Panc1 (cell line): ENCODE results near the gene ITPR3. TPM values are rescaled to one million over a fixed set of nuclear protein-coding genes. Genes with fewer than 3 reads are reported as not detected.
A peak's percentile ranks its signal among the peaks of the same experiment; 100 is the strongest.

Source experiments
- ATAC-seq: fragments of 200-7000 bp; cut with Tn5 transposase; 2 replicates; pipeline ENCODE4 v1.9.1; 2020; ENCODE audit warnings: mild to moderate bottlenecking, moderate library complexity
- BruUV-seq: library from RNA; stranded (reverse); fragments of 400-500 nt; replicated peaks from 2 replicates; lab custom pipeline; 2021; lab: Mats Ljungman, UMichigan
- CTCF ChIA-PET: fragments of 300-600 bp; sonication (Branson Sonifier 250); formaldehyde crosslinking; loops from one replicate; lab custom pipeline; 2022; ENCODE audit warnings: antibody characterized with exemption; lab: Charles Lee
- POLR2A ChIA-PET: fragments of 300-600 bp; sonication (Branson Sonifier 250); formaldehyde crosslinking; loops from one replicate; lab custom pipeline; 2022; ENCODE audit warnings: antibody characterized with exemption; lab: Charles Lee
- DNase-seq: peaks from one replicate; pipeline ENCODE4 v3.0.0-alpha.2; 2010; ENCODE audit warnings: low read depth, low spot score
- H3K27ac ChIP-seq: 2 replicates; pipeline ENCODE4 v1.5.1; 2011; ENCODE audit warnings: mild to moderate bottlenecking, low read length, inconsistent platforms
- H3K27me3 ChIP-seq: fragments of 200-500 bp; sonication (Bioruptor generic); 2 replicates; pipeline ENCODE4 v1.6.0; 2014; ENCODE audit warnings: low read length, inconsistent platforms; ENCODE audit not compliant: control insufficient read depth, insufficient read depth
- H3K36me3 ChIP-seq: fragments of 200-500 bp; sonication (Bioruptor generic); 2 replicates; pipeline ENCODE4 v1.5.1; 2014; ENCODE audit warnings: inconsistent platforms, mild to moderate bottlenecking, low read length, moderate library complexity; ENCODE audit not compliant: control insufficient read depth, insufficient read depth
- H3K4me1 ChIP-seq: 2 replicates; pipeline ENCODE4 v1.5.1; 2011; ENCODE audit warnings: inconsistent platforms, mild to moderate bottlenecking, low read length, moderate library complexity; ENCODE audit not compliant: control insufficient read depth, insufficient read depth
- H3K4me3 ChIP-seq, 2 experiments: 2 replicates each; pipeline ENCODE4 v1.5.1; 2011 to 2012; ENCODE audit warnings: low read depth in 2 of 2, low read length in 2 of 2, mild to moderate bottlenecking in 2 of 2, inconsistent platforms in 1 of 2, moderate library complexity in 1 of 2
- H3K9me3 ChIP-seq: fragments of 200-500 bp; sonication (Bioruptor generic); 2 replicates; pipeline ENCODE4 v1.5.1; 2014; ENCODE audit warnings: low read depth, mild to moderate bottlenecking, inconsistent platforms, low read length, moderate library complexity; ENCODE audit not compliant: control insufficient read depth, insufficient read depth
- CTCF ChIP-seq: fragments of 450-650 bp; IDR thresholded peaks from 2 replicates; pipeline ENCODE4 v1.5.1; 2017; ENCODE audit warnings: mild to moderate bottlenecking
- POLR2AphosphoS5 ChIP-seq: IDR thresholded peaks from 2 replicates; pipeline ENCODE4 v1.6.1; 2012; ENCODE audit warnings: mild to moderate bottlenecking, low read depth, low read length, moderate library complexity
- REST ChIP-seq, 2 experiments: IDR thresholded peaks; 2 replicates each; pipeline ENCODE4 v1.6.1; 2011 to 2012; ENCODE audit warnings: low read depth in 2 of 2, control low read depth in 1 of 2, low read length in 1 of 2, mild to moderate bottlenecking in 1 of 2, moderate library complexity in 1 of 2; ENCODE audit not compliant: insufficient read depth in 1 of 2
- SIN3A ChIP-seq: IDR thresholded peaks from 2 replicates; pipeline ENCODE4 v1.6.1; 2012; ENCODE audit warnings: low read depth, mild to moderate bottlenecking, low read length, moderate library complexity, borderline replicate concordance; ENCODE audit not compliant: insufficient read depth
- TCF7L2 ChIP-seq: IDR thresholded peaks from 2 replicates; pipeline ENCODE4 v1.6.1; 2011; ENCODE audit warnings: mild to moderate bottlenecking, low read depth, low read length, inconsistent platforms
- in situ Hi-C: cut with HindIII; loops from 2 replicates; pipeline ENCODE4 v1.10.0; 2016; ENCODE audit warnings: low sequenced_read_pairs, low pct_unique_long_range_greater_than_20kb
- intact Hi-C: fragments of 100-400 bp; cut with micrococcal nuclease; formaldehyde crosslinking; loops from one replicate; pipeline ENCODE4 v1.10.0; 2022; ENCODE audit not compliant: unreplicated experiment
- total RNA-seq: library from RNA; stranded (reverse); gene quantifications from one replicate; pipeline ENCODE4 v1.2.1, GENCODE V29; 2021; ENCODE audit not compliant: unreplicated experiment

Gene ITPR3
- total RNA-seq, 1 experiment from 2014 or later, result 65.8 TPM

- peaks cover 7% of the 10 kb centered on the region; the same call in 1 of the 2 replicates for H3K36me3 ChIP-seq
- peaks cover 22% of the 10 kb centered on the region for H3K4me1 ChIP-seq
- peak overlapping the region; percentile 11; the same call in 1 of the 2 replicates for H3K27ac ChIP-seq
- ChIA-PET CTCF (interaction anchor here (0.6 to 0.9 kb wide), 2 partner anchors 93 to 442 kb away, joined by 4 to 5 read pairs; no protein-coding TSS in a partner anchor), POLR2A (no interaction called here)
- in situ Hi-C loops, result no loop called here
- intact Hi-C loops, result loop anchor here (2.0 kb wide), 1 partner anchor 111 kb away; no protein-coding TSS in a partner anchor
- no peaks in the 10 kb centered on the region for H3K27me3 ChIP-seq
- no TSS peak for BruUV-seq
- H3K4me3 ChIP-seq, result no peak overlapping the region
- no peak for DNase-seq
- no peaks in the 10 kb centered on the region for H3K9me3 ChIP-seq
- no peak for ATAC-seq
- no peak for TF ChIP-seq REST (IDR thresholded peaks at IDR 0.05; ENCODE audit: insufficient read depth in 1 of 2, low read depth in 2 of 2, low read length in 1 of 2)
Measured at GRCh38 chr6:33699739-33700138, 78.6 kb downstream of the ITPR3 start.

- Histone ChIP-seq H3K36me3 (peaks cover 7% of the 10 kb centered on the region; the same call in 1 of the 2 replicates), H3K27me3 (no peaks in the 10 kb centered on the region), H3K27ac (peak overlapping the region; percentile 11; the same call in 1 of the 2 replicates), H3K4me3 (no peak overlapping the region), H3K9me3 (no peaks in the 10 kb centered on the region), H3K4me1 (peaks cover 17% of the 10 kb centered on the region)
- ChIA-PET POLR2A (no interaction called here), CTCF (interaction anchor here (0.6 to 1.4 kb wide), 9 partner anchors 10 to 441 kb away, joined by 3 to 6 read pairs (median 4); partner anchors contain the start of gene UQCC2)
- DNase-seq (peak; percentile 61), ATAC-seq (peak; percentile 76)
- no TSS peak for BruUV-seq
- in situ Hi-C loops, result no loop called here
- intact Hi-C loops, result loop anchor here (2.0 kb wide), 1 partner anchor 112 kb away; no protein-coding TSS in a partner anchor
- TF ChIP-seq TCF7L2 (no peak), REST (IDR thresholded peaks at IDR 0.05; ENCODE audit: insufficient read depth in 1 of 2, low read depth in 2 of 2, low read length in 1 of 2) (no peak), POLR2AphosphoS5 (no peak), SIN3A (no peak), CTCF (peak; percentile 92)
Measured at GRCh38 chr6:33700391-33701050, 79.4 kb downstream of the ITPR3 start.
